DMS53 (cell line): ENCODE results near the gene KRIT1.
A peak's percentile ranks its signal among the peaks of the same experiment; 100 is the strongest.
"Not testable (repeated sequence)": the region's sequence is repeated elsewhere in the genome, so short reads cannot be mapped to it uniquely, and the experiment has no call there.

Experiments used
- DNase-seq: peaks from one replicate; lab custom pipeline; 2025; lab: John Stamatoyannopoulos, UW

The KRIT1 gene

GRCh38 chr7:92245487-92246359 is at the start of gene KRIT1, which contains the start of gene ANKIB1:
TSS of gene KRIT1 (minus strand) at chr7:92245914. CDS start at chr7:92242135, 3,779 bp downstream.
TSS of gene ANKIB1 (plus strand) at chr7:92245974. CDS start at chr7:92294979, 49,005 bp downstream.
- peak; percentile 96 for DNase-seq

- DNase-seq = no peak
Observed at GRCh38 chr7:92295391-92295790, 49.7 kb upstream of the KRIT1 start.

GRCh38 chr7:92293896-92294590 is 48.3 kb upstream of the KRIT1 start:
- DNase-seq = no peak

GRCh38 chr7:92292981-92293380 is 47.3 kb upstream of the KRIT1 start:
- DNase-seq = no peak

- DNase-seq = no peak
Observed at GRCh38 chr7:92289321-92289720, 43.6 kb upstream of the KRIT1 start.

GRCh38 chr7:92282930-92283329 is 37.2 kb upstream of the KRIT1 start:
- no peak for DNase-seq

GRCh38 chr7:92282221-92282814 is 36.6 kb upstream of the KRIT1 start:
- DNase-seq = no peak

- DNase-seq = no peak
Observed at GRCh38 chr7:92281031-92281430, 35.3 kb upstream of the KRIT1 start.

GRCh38 chr7:92279396-92280031 is 33.8 kb upstream of the KRIT1 start:
- no peak for DNase-seq

- no peak for DNase-seq
Observed at GRCh38 chr7:92276460-92276864, 30.7 kb upstream of the KRIT1 start.

- DNase-seq = no peak
Observed at GRCh38 chr7:92275327-92275726, 29.6 kb upstream of the KRIT1 start.

- no peak for DNase-seq
Observed at GRCh38 chr7:92268921-92269320, 23.2 kb upstream of the KRIT1 start.

GRCh38 chr7:92266415-92267241 is 20.9 kb upstream of the KRIT1 start:
- no peak for DNase-seq

- peak; percentile 77 for DNase-seq
Observed at GRCh38 chr7:92260248-92260781, 14.6 kb upstream of the KRIT1 start.

GRCh38 chr7:92259610-92260247 is 14.0 kb upstream of the KRIT1 start:
- DNase-seq = no peak

GRCh38 chr7:92259062-92259461 is 13.3 kb upstream of the KRIT1 start:
- DNase-seq = no peak

- no peak for DNase-seq
Observed at GRCh38 chr7:92255308-92255707, 9.6 kb upstream of the KRIT1 start.

GRCh38 chr7:92254800-92255199 is 9.1 kb upstream of the KRIT1 start:
- not testable (repeated sequence) for DNase-seq

- DNase-seq = no peak
Observed at GRCh38 chr7:92253251-92253650, 7.5 kb upstream of the KRIT1 start.

GRCh38 chr7:92251181-92251580 is 5.5 kb upstream of the KRIT1 start:
- no peak for DNase-seq

GRCh38 chr7:92250603-92251002 is 4.9 kb upstream of the KRIT1 start:
- DNase-seq = no peak
